ENCODE data around the gene DGUOK. TPM values are rescaled to one million over a fixed set of nuclear protein-coding genes. Genes with fewer than 3 reads are reported as not detected.

DGUOK gene
- polyA plus RNA-seq, 1 donor from 2014 or later = 168 TPM

GRCh38 chr2:73928963-73929347 is 2.3 kb downstream of the DGUOK start:
- Histone ChIP-seq H3K4me2 (ENCODE audit: low read length) (peak overlapping the region; percentile 15), H3K4me3 (ENCODE audit: low read length) (peak overlapping the region; percentile 76), H3K9ac (ENCODE audit: low read length) (no peak overlapping the region), H3K36me3 (ENCODE audit: insufficient read depth, low read length) (no peaks in the 10 kb centered on the region), H3K9me2 (ENCODE audit: insufficient read depth, low read length) (no peaks in the 10 kb centered on the region), H4K20me1 (ENCODE audit: insufficient read depth) (no peaks in the 10 kb centered on the region), H3K79me2 (replicated peaks; ENCODE audit: insufficient read depth, low read length) (peaks cover 49% of the 10 kb centered on the region), H3K9me3 (ENCODE audit: low read length) (no peaks in the 10 kb centered on the region), H3K27me3 (ENCODE audit: insufficient read depth, low read depth, low read length) (no peaks in the 10 kb centered on the region), H2AFZ (ENCODE audit: low read depth, low read length) (no peak overlapping the region), H3F3A (ENCODE audit: insufficient read depth, low read length, poor library complexity, severe bottlenecking) (no peaks in the 10 kb centered on the region), H3K27ac (ENCODE audit: low read length) (no peak overlapping the region)
- TF ChIP-seq RAD21 (conservative IDR thresholded peaks at IDR 0.05) (no peak), TAF1 (IDR thresholded peaks at IDR 0.05; ENCODE audit: low read depth) (no peak), SMC3 (conservative IDR thresholded peaks at IDR 0.05; ENCODE audit: poor library complexity) (no peak), CTCF (IDR thresholded peaks at IDR 0.05; ENCODE audit: poor library complexity, severe bottlenecking) (no peak), EP300 (conservative IDR thresholded peaks at IDR 0.05; ENCODE audit: poor library complexity, severe bottlenecking) (no peak), REST (IDR thresholded peaks at IDR 0.05; ENCODE audit: borderline replicate concordance) (no peak), EZH2 (IDR thresholded peaks at IDR 0.05; ENCODE audit: borderline replicate concordance, insufficient read depth, low read length, poor library complexity, severe bottlenecking) (no peak), POLR2AphosphoS5 (IDR thresholded peaks at IDR 0.05) (no peak), MXI1 (conservative IDR thresholded peaks at IDR 0.05; ENCODE audit: poor library complexity, severe bottlenecking) (no peak)

- TF ChIP-seq EZH2 (IDR thresholded peaks at IDR 0.05; ENCODE audit: borderline replicate concordance, insufficient read depth, low read length, poor library complexity, severe bottlenecking) (no peak), SMC3 (conservative IDR thresholded peaks at IDR 0.05; ENCODE audit: poor library complexity) (no peak), CTCF (IDR thresholded peaks at IDR 0.05; ENCODE audit: poor library complexity, severe bottlenecking) (no peak), RAD21 (conservative IDR thresholded peaks at IDR 0.05) (no peak), REST (IDR thresholded peaks at IDR 0.05; ENCODE audit: borderline replicate concordance) (no peak), TAF1 (IDR thresholded peaks at IDR 0.05; ENCODE audit: low read depth) (no peak), POLR2AphosphoS5 (IDR thresholded peaks at IDR 0.05) (no peak), EP300 (conservative IDR thresholded peaks at IDR 0.05; ENCODE audit: poor library complexity, severe bottlenecking) (no peak), MXI1 (conservative IDR thresholded peaks at IDR 0.05; ENCODE audit: poor library complexity, severe bottlenecking) (no peak)
- H3K9ac ChIP-seq (ENCODE audit: low read length) = no peak overlapping the region
- no peak overlapping the region for H3K27ac ChIP-seq (ENCODE audit: low read length)
- no peaks in the 10 kb centered on the region for H3F3A ChIP-seq (ENCODE audit: insufficient read depth, low read length, poor library complexity, severe bottlenecking)
- no peaks in the 10 kb centered on the region for H4K20me1 ChIP-seq (ENCODE audit: insufficient read depth)
- no peaks in the 10 kb centered on the region for H3K36me3 ChIP-seq (ENCODE audit: insufficient read depth, low read length)
- no peak overlapping the region for H2AFZ ChIP-seq (ENCODE audit: low read depth, low read length)
- no peaks in the 10 kb centered on the region for H3K9me2 ChIP-seq (ENCODE audit: insufficient read depth, low read length)
- H3K4me2 ChIP-seq (ENCODE audit: low read length) = no peak overlapping the region
- H3K4me3 ChIP-seq (ENCODE audit: low read length) = peak overlapping the region; percentile 6
- no peaks in the 10 kb centered on the region for H3K27me3 ChIP-seq (ENCODE audit: insufficient read depth, low read depth, low read length)
- H3K9me3 ChIP-seq (ENCODE audit: low read length) = no peaks in the 10 kb centered on the region
- peaks cover 56% of the 10 kb centered on the region for H3K79me2 ChIP-seq (replicated peaks; ENCODE audit: insufficient read depth, low read length)
These were observed 3.7 kb downstream of the DGUOK start for GRCh38 chr2:73930386-73930785.

All from neural cell (in vitro differentiated cells).